WTC11 (cell line): ENCODE data around the gene CLCA1. TPM values are rescaled to one million over a fixed set of nuclear protein-coding genes. Genes with fewer than 3 reads are reported as not detected.

Source experiments
- ATAC-seq: fragments of 200-7000 bp; cut with Tn5 transposase; 2 replicates; pipeline ENCODE4 v1.10.0; 2021; ENCODE audit warnings: mild to moderate bottlenecking, moderate library complexity
- CTCF ChIA-PET: fragments of 300-600 bp; sonication (Branson Sonifier 250); formaldehyde crosslinking; loops from one replicate; lab custom pipeline; 2021; ENCODE audit warnings: antibody characterized with exemption; lab: Charles Lee
- POLR2A ChIA-PET: fragments of 350-600 bp; sonication (Branson Sonifier 250); formaldehyde crosslinking; loops from one replicate; lab custom pipeline; 2021; ENCODE audit warnings: antibody characterized with exemption; lab: Charles Lee
- DNase-seq: peaks from one replicate; pipeline ENCODE4 v3.0.0; 2021; ENCODE audit warnings: low spot score
- H3K27ac Mint-ChIP-seq: 2 replicates; pipeline ENCODE4 v1.8.0; 2021; ENCODE audit warnings: mixed read lengths
- H3K27me3 Mint-ChIP-seq: 2 replicates; pipeline ENCODE4 v1.8.0; 2021; ENCODE audit warnings: low read depth, mild to moderate bottlenecking, moderate library complexity, mixed read lengths
- H3K36me3 Mint-ChIP-seq: 2 replicates; pipeline ENCODE4 v1.8.0; 2021; ENCODE audit warnings: mixed read lengths
- H3K4me1 Mint-ChIP-seq: 2 replicates; pipeline ENCODE4 v1.8.0; 2022; ENCODE audit warnings: mixed read lengths
- H3K4me3 Mint-ChIP-seq: 2 replicates; pipeline ENCODE4 v1.8.0; 2021; ENCODE audit warnings: mild to moderate bottlenecking, moderate library complexity, mixed read lengths
- H3K9me3 Mint-ChIP-seq: 2 replicates; pipeline ENCODE4 v1.8.0; 2021; ENCODE audit warnings: mixed read lengths
- ATF3 ChIP-seq: sonication (generic); formaldehyde crosslinking; conservative IDR thresholded peaks from 2 replicates; pipeline ENCODE4 v1.8.1; 2022; ENCODE audit warnings: mild to moderate bottlenecking, missing genetic modification reagents
- CDX4 ChIP-seq: fragments of 250-450 bp; sonication (Bioruptor Pico); IDR thresholded peaks from 2 replicates; pipeline ENCODE4 v1.9.0; 2021; ENCODE audit warnings: moderate library complexity, mild to moderate bottlenecking, inconsistent platforms, borderline replicate concordance
- E2F5 ChIP-seq: sonication (generic); formaldehyde crosslinking; IDR thresholded peaks from 2 replicates; pipeline ENCODE4 v1.8.1; 2022; ENCODE audit warnings: mild to moderate bottlenecking, moderate library complexity, missing genetic modification reagents
- ETV6 ChIP-seq: sonication (generic); formaldehyde crosslinking; IDR thresholded peaks from 2 replicates; pipeline ENCODE4 v1.8.1; 2022; ENCODE audit warnings: mild to moderate bottlenecking, missing genetic modification reagents
- FOXP1 ChIP-seq: sonication (generic); formaldehyde crosslinking; IDR thresholded peaks from 2 replicates; pipeline ENCODE4 v1.8.0; 2022; ENCODE audit warnings: missing genetic modification reagents, mild to moderate bottlenecking, moderate library complexity, borderline replicate concordance
- GRHL2 ChIP-seq: fragments of 250-450 bp; sonication (Bioruptor Pico); IDR thresholded peaks from 2 replicates; pipeline ENCODE4 v1.8.0; 2022; ENCODE audit warnings: mild to moderate bottlenecking, moderate library complexity; ENCODE audit not compliant: insufficient replicate concordance, severe bottlenecking
- HMGXB4 ChIP-seq: sonication (generic); formaldehyde crosslinking; IDR thresholded peaks from 2 replicates; pipeline ENCODE4 v1.8.1; 2023; ENCODE audit warnings: mild to moderate bottlenecking, moderate library complexity, missing genetic modification reagents
- IRF2 ChIP-seq: sonication (generic); formaldehyde crosslinking; IDR thresholded peaks from 2 replicates; pipeline ENCODE4 v1.8.0; 2022; ENCODE audit warnings: low read depth, missing genetic modification reagents, borderline replicate concordance
- JAZF1 ChIP-seq: fragments of 250-450 bp; sonication (Bioruptor Pico); IDR thresholded peaks from 2 replicates; pipeline ENCODE4 v1.9.0; 2021; ENCODE audit warnings: moderate library complexity, mild to moderate bottlenecking, inconsistent platforms
- JUN ChIP-seq: sonication (generic); formaldehyde crosslinking; IDR thresholded peaks from 2 replicates; pipeline ENCODE4 v1.8.0; 2023; ENCODE audit warnings: mild to moderate bottlenecking, missing genetic modification reagents
- KAT7 ChIP-seq: sonication (generic); formaldehyde crosslinking; IDR thresholded peaks from 2 replicates; pipeline ENCODE4 v1.8.1; 2023; ENCODE audit warnings: missing genetic modification reagents, mild to moderate bottlenecking, borderline replicate concordance
- MLX ChIP-seq: sonication (generic); formaldehyde crosslinking; IDR thresholded peaks from 2 replicates; pipeline ENCODE4 v1.8.1; 2023; ENCODE audit warnings: mild to moderate bottlenecking, missing genetic modification reagents, moderate library complexity
- MYBL2 ChIP-seq: sonication (generic); formaldehyde crosslinking; IDR thresholded peaks from 2 replicates; pipeline ENCODE4 v1.8.1; 2023; ENCODE audit warnings: mild to moderate bottlenecking, moderate library complexity, missing genetic modification reagents
- NFE2L1 ChIP-seq: sonication (generic); formaldehyde crosslinking; IDR thresholded peaks from 2 replicates; pipeline ENCODE4 v1.8.1; 2023; ENCODE audit warnings: missing genetic modification reagents
- NR2C2 ChIP-seq: sonication (generic); formaldehyde crosslinking; IDR thresholded peaks from 2 replicates; pipeline ENCODE4 v1.8.0; 2022; ENCODE audit warnings: mild to moderate bottlenecking, missing genetic modification reagents
- PRRX2 ChIP-seq: fragments of 250-450 bp; sonication (Bioruptor Pico); IDR thresholded peaks from 2 replicates; pipeline ENCODE4 v1.8.0; 2021; ENCODE audit warnings: mild to moderate bottlenecking
- SOX15 ChIP-seq: fragments of 250-450 bp; sonication (Bioruptor Pico); IDR thresholded peaks from 2 replicates; pipeline ENCODE4 v1.9.0; 2021; ENCODE audit warnings: mild to moderate bottlenecking
- STAT6 ChIP-seq: sonication (generic); formaldehyde crosslinking; conservative IDR thresholded peaks from 2 replicates; pipeline ENCODE4 v1.8.1; 2023; ENCODE audit warnings: mild to moderate bottlenecking, low read depth, missing genetic modification reagents, moderate library complexity
- TEAD1 ChIP-seq: sonication (generic); formaldehyde crosslinking; IDR thresholded peaks from 2 replicates; pipeline ENCODE4 v1.8.0; 2022; ENCODE audit warnings: mild to moderate bottlenecking, missing genetic modification reagents
- TEAD4 ChIP-seq: sonication (generic); formaldehyde crosslinking; IDR thresholded peaks from 2 replicates; pipeline ENCODE4 v1.8.0; 2022; ENCODE audit warnings: mild to moderate bottlenecking, missing genetic modification reagents
- ZBTB21 ChIP-seq: sonication (generic); formaldehyde crosslinking; IDR thresholded peaks from 2 replicates; pipeline ENCODE4 v1.8.1; 2023; ENCODE audit warnings: mild to moderate bottlenecking, missing genetic modification reagents, borderline replicate concordance
- ZNF232 ChIP-seq: sonication (generic); formaldehyde crosslinking; IDR thresholded peaks from 2 replicates; pipeline ENCODE4 v1.8.0; 2022; ENCODE audit warnings: mild to moderate bottlenecking, missing genetic modification reagents
- ZNF263 ChIP-seq: sonication (generic); formaldehyde crosslinking; IDR thresholded peaks from 2 replicates; pipeline ENCODE4 v1.8.1; 2022; ENCODE audit warnings: low read depth, mild to moderate bottlenecking, moderate library complexity, missing genetic modification reagents
- ZNF317 ChIP-seq: sonication (generic); formaldehyde crosslinking; IDR thresholded peaks from 2 replicates; pipeline ENCODE4 v1.8.1; 2023; ENCODE audit warnings: low read depth, mild to moderate bottlenecking, moderate library complexity, missing genetic modification reagents, borderline replicate concordance
- ZNF396 ChIP-seq: fragments of 250-450 bp; sonication (Bioruptor Pico); IDR thresholded peaks from 2 replicates; pipeline ENCODE4 v1.8.0; 2021; ENCODE audit warnings: mild to moderate bottlenecking, moderate library complexity, borderline replicate concordance
- ZNF671 ChIP-seq: fragments of 250-450 bp; sonication (Bioruptor Pico); IDR thresholded peaks from 2 replicates; pipeline ENCODE4 v1.8.0; 2021; ENCODE audit warnings: mild to moderate bottlenecking
- total RNA-seq: library from RNA; stranded (reverse); gene quantifications from 3 replicates; pipeline ENCODE4 v1.2.3, GENCODE V29; 2021

Gene CLCA1
- total RNA-seq, 1 experiment from 2014 or later: 0.11 TPM

- TF ChIP-seq STAT6 (CRISPR knock-in tag) (no peak), FOXP1 (no peak), ZNF396 (CRISPR knock-in tag) (no peak), KAT7 (CRISPR knock-in tag) (no peak), IRF2 (CRISPR knock-in tag) (no peak), NFE2L1 (CRISPR knock-in tag) (no peak), HMGXB4 (CRISPR knock-in tag) (no peak), PRRX2 (CRISPR knock-in tag) (no peak), JUN (no peak), ATF3 (CRISPR knock-in tag) (no peak), MYBL2 (no peak), CDX4 (CRISPR knock-in tag) (no peak), E2F5 (CRISPR knock-in tag) (no peak)
These were observed 17.9 kb upstream of the CLCA1 start (continued) for GRCh38 chr1:86450847-86451246.

GRCh38 chr1:86453664-86454063 is 15.1 kb upstream of the CLCA1 start:
- 0 out of 2 replicates have a peak, but pooled peaks have one; percentile 24 for ATAC-seq
- CTCF ChIA-PET: no interaction called here
- POLR2A ChIA-PET: no interaction called here
- TF ChIP-seq GRHL2 (CRISPR knock-in tag) (no peak), ZNF671 (CRISPR knock-in tag) (no peak), JAZF1 (no peak), SOX15 (CRISPR knock-in tag) (no peak), ETV6 (CRISPR knock-in tag) (no peak), TEAD1 (CRISPR knock-in tag) (no peak), ZNF317 (CRISPR knock-in tag) (no peak), ZNF232 (CRISPR knock-in tag) (no peak), TEAD4 (CRISPR knock-in tag) (no peak), NR2C2 (CRISPR knock-in tag) (no peak), ZNF263 (no peak), STAT6 (CRISPR knock-in tag) (no peak), MLX (CRISPR knock-in tag) (no peak), ZBTB21 (CRISPR knock-in tag) (no peak)

More at GRCh38 chr1:86453664-86454063, 15.1 kb upstream of the CLCA1 start:
- no peak overlapping the region for H3K27ac Mint-ChIP-seq
- H3K4me1 Mint-ChIP-seq: peaks cover 18% of the 10 kb centered on the region
- H3K27me3 Mint-ChIP-seq: no peaks in the 10 kb centered on the region
- DNase-seq: no peak
- no peak overlapping the region for H3K4me3 Mint-ChIP-seq
- no peaks in the 10 kb centered on the region for H3K9me3 Mint-ChIP-seq
- H3K36me3 Mint-ChIP-seq: no peaks in the 10 kb centered on the region
